ENCODE measurements around the gene ATP2A3. TPM values are rescaled to one million over a fixed set of nuclear protein-coding genes. Genes with fewer than 3 reads are reported as not detected.

ATP2A3 gene
- total and polyA plus RNA-seq, 2 donors (not counting 3 experiments of a cell fraction or from before 2014, with no cell fraction given): 0.37 to 0.55 TPM

GRCh38 chr17:3990386-3991127 is 26.3 kb upstream of the ATP2A3 start:
- peaks cover 2 to 4% of the 10 kb centered on the region in 2 experiments for H3K27me3 ChIP-seq (ENCODE audit: control insufficient read depth in 2 of 2, insufficient read depth in 2 of 2, low read length in 2 of 2)
- H4K20me1 ChIP-seq (replicated peaks; ENCODE audit: control insufficient read depth, extremely low read depth, insufficient read depth, low read length): no peaks in the 10 kb centered on the region
- no peaks in the 10 kb centered on the region for H3K79me2 ChIP-seq (ENCODE audit: control insufficient read depth, insufficient read depth, low read length)
- H3K4me1 ChIP-seq (ENCODE audit: control insufficient read depth, extremely low read depth, insufficient read depth, low read length): peaks cover 11% of the 10 kb centered on the region
- FAIRE-seq: no peak
- POLR2A ChIA-PET: interaction anchor here (0.6 kb wide), 1 partner anchor 1912 kb away, joined by 3 read pairs; no protein-coding TSS in a partner anchor
- CTCF ChIA-PET: interaction anchor here (0.9 to 1.3 kb wide), 3 partner anchors 10 to 76 kb away, joined by 3 read pairs; no protein-coding TSS in a partner anchor
- no peaks in the 10 kb centered on the region for H3K36me3 ChIP-seq (ENCODE audit: control insufficient read depth in 2 of 2, extremely low read depth in 1 of 2, insufficient read depth in 2 of 2, low read length in 2 of 2)
- intact Hi-C loops (cut with micrococcal nuclease) (no loop called here), dilution Hi-C loops (cut with MboI; ENCODE audit: extremely low pct_ligation_motif_present, low sequenced_read_pairs) (no loop called here)
- no peak overlapping the region for H3K4me3 ChIP-seq (replicated peaks in 1 of 3; ENCODE audit: insufficient read depth in 1 of 3, low read depth in 1 of 3, low read length in 3 of 3)
- H3K4me2 ChIP-seq (ENCODE audit: insufficient read depth, low read length): no peak overlapping the region
- DNase-seq (ENCODE audit: low read depth, low spot score): no peak
- H3K9me3 ChIP-seq (replicated peaks; ENCODE audit: control insufficient read depth, insufficient read depth, low read length): no peaks in the 10 kb centered on the region
- H3K9me1 ChIP-seq (replicated peaks; ENCODE audit: control insufficient read depth, extremely low read depth, insufficient read depth, low read length): no peaks in the 10 kb centered on the region
- no peak overlapping the region for H3K27ac ChIP-seq (ENCODE audit: insufficient read depth, low read depth, low read length)
- BruUV-seq (replicated peaks): no TSS peak
- H3K9ac ChIP-seq (replicated peaks; ENCODE audit: extremely low read depth, insufficient read depth, low read length): no peak overlapping the region
- TF ChIP-seq MAX (IDR thresholded peaks at IDR 0.05; ENCODE audit: insufficient read depth, insufficient read length): no peak
- no peak for TF ChIP-seq EZH2 (IDR thresholded peaks at IDR 0.05; ENCODE audit: borderline replicate concordance, low read depth, low read length, severe bottlenecking)
- TF ChIP-seq POLR2A (IDR thresholded peaks at IDR 0.05; ENCODE audit: low read depth, low read length): no peak
- no peak for TF ChIP-seq FOS (IDR thresholded peaks at IDR 0.05; ENCODE audit: borderline replicate concordance, insufficient read depth, low read length)
- TF ChIP-seq GATA2 (IDR thresholded peaks at IDR 0.05; ENCODE audit: insufficient read depth, insufficient read length, low read depth, low read length): no peak
- H2AFZ ChIP-seq (ENCODE audit: low read depth, low read length): no peak overlapping the region
